WERI-Rb-1 (cell line): ENCODE data around the gene COBL.

Experiments used
- DNase-seq: peaks from one replicate; pipeline ENCODE4 v3.0.0-alpha.2; 2020
- H3K27ac ChIP-seq: fragments of 250-450 bp; sonication (Bioruptor Pico); 2 replicates; pipeline ENCODE4 v1.5.1; 2020; ENCODE audit warnings: mild to moderate bottlenecking, moderate library complexity
- H3K27me3 ChIP-seq: fragments of 250-450 bp; sonication (Bioruptor Pico); 2 replicates; pipeline ENCODE4 v1.5.1; 2021; ENCODE audit warnings: mild to moderate bottlenecking, low read depth, moderate library complexity; ENCODE audit not compliant: insufficient read depth, severe bottlenecking
- H3K36me3 ChIP-seq: fragments of 250-450 bp; sonication (Bioruptor Pico); 2 replicates; pipeline ENCODE4 v1.5.1; 2020; ENCODE audit warnings: mild to moderate bottlenecking, moderate library complexity
- H3K4me3 ChIP-seq: 2 replicates; pipeline ENCODE4 v1.5.1; 2011; ENCODE audit warnings: low read depth, mild to moderate bottlenecking, control low read depth, low read length
- H3K9me3 ChIP-seq: fragments of 250-450 bp; sonication (Bioruptor Pico); 2 replicates; pipeline ENCODE4 v1.5.1; 2021; ENCODE audit warnings: mild to moderate bottlenecking, moderate library complexity; ENCODE audit not compliant: severe bottlenecking
- TF ChIP-seq, protein P1 (sequence below): IDR thresholded peaks from 2 replicates; pipeline ENCODE4 v1.5.1; 2011; ENCODE audit warnings: low read depth, mild to moderate bottlenecking, control low read depth, inconsistent platforms, low read length

Gene COBL

GRCh38 chr7:51080216-51080615 lies 236.4 kb downstream of the COBL start:
- no peak overlapping the region for H3K4me3 ChIP-seq
- H3K36me3 ChIP-seq = peaks cover 46% of the 10 kb centered on the region
- no peaks in the 10 kb centered on the region for H3K9me3 ChIP-seq
- H3K27me3 ChIP-seq = no peaks in the 10 kb centered on the region
- no peak for DNase-seq
- TF ChIP-seq, protein P1, sequence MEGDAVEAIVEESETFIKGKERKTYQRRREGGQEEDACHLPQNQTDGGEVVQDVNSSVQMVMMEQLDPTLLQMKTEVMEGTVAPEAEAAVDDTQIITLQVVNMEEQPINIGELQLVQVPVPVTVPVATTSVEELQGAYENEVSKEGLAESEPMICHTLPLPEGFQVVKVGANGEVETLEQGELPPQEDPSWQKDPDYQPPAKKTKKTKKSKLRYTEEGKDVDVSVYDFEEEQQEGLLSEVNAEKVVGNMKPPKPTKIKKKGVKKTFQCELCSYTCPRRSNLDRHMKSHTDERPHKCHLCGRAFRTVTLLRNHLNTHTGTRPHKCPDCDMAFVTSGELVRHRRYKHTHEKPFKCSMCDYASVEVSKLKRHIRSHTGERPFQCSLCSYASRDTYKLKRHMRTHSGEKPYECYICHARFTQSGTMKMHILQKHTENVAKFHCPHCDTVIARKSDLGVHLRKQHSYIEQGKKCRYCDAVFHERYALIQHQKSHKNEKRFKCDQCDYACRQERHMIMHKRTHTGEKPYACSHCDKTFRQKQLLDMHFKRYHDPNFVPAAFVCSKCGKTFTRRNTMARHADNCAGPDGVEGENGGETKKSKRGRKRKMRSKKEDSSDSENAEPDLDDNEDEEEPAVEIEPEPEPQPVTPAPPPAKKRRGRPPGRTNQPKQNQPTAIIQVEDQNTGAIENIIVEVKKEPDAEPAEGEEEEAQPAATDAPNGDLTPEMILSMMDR = no peak
- no peak overlapping the region for H3K27ac ChIP-seq

- H3K4me3 ChIP-seq = no peak overlapping the region
- peaks cover 46% of the 10 kb centered on the region for H3K36me3 ChIP-seq
- no peaks in the 10 kb centered on the region for H3K9me3 ChIP-seq
- no peak overlapping the region for H3K27ac ChIP-seq
- TF ChIP-seq, protein P1 = no peak
- no peaks in the 10 kb centered on the region for H3K27me3 ChIP-seq
- no peak for DNase-seq
Observed at GRCh38 chr7:51079494-51079893, 237.1 kb downstream of the COBL start.

- TF ChIP-seq, protein P1 = no peak
- Histone ChIP-seq H3K27ac (no peak overlapping the region), H3K4me3 (no peak overlapping the region), H3K9me3 (no peaks in the 10 kb centered on the region), H3K36me3 (peaks cover 40% of the 10 kb centered on the region), H3K27me3 (no peaks in the 10 kb centered on the region)
- no peak for DNase-seq
Observed at GRCh38 chr7:51078653-51079052, 238.0 kb downstream of the COBL start.

GRCh38 chr7:51077987-51078370 lies 238.6 kb downstream of the COBL start:
- DNase-seq = no peak

DNA sequence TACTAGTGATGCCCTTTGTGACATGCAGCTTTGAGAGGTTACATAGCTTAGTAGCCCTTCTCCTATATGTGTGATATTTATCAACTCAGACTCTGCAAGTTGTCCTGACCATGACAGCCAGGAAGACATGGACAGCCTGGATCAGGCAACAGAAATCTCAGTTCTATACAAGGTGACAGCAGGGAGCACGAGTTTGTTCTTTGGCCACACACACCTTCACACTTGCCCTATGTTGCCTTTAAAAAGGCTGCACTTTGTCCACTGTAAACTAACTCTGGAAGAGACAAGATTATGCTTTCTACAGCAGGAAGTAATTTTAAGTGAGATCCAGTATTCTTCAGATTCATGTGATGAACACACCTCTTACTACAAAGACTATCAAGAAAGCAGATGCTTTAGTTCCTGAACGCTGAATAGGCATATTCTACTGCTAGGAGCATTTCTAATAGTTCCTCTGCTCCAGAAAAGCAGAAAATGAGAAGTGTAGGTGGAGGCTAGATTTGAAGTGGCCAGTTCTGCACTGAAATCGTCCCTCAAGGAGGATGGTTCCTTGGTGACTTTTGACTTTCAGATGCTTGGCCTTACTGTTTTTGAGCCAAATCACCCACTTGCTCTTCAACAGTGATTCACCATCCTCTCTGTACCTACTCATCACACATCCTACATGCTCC lies 239.2 kb downstream of the COBL start:
- peaks cover 28% of the 10 kb centered on the region for H3K36me3 ChIP-seq
- H3K27ac ChIP-seq = no peak overlapping the region
- TF ChIP-seq, protein P1 = no peak
- H3K4me3 ChIP-seq = no peak overlapping the region
- no peak for DNase-seq
- no peaks in the 10 kb centered on the region for H3K9me3 ChIP-seq
- H3K27me3 ChIP-seq = no peaks in the 10 kb centered on the region

More at GRCh38 chr7:51077987-51078370, 238.6 kb downstream of the COBL start:
- Histone ChIP-seq H3K9me3 (no peaks in the 10 kb centered on the region), H3K27me3 (no peaks in the 10 kb centered on the region), H3K4me3 (no peak overlapping the region), H3K36me3 (peaks cover 34% of the 10 kb centered on the region), H3K27ac (no peak overlapping the region)
- TF ChIP-seq, protein P1 = no peak
